PC-3 (cell line): ENCODE data around the gene CDC42SE2.

Experiments
- EZH2 ChIP-seq: fragments of 300-600 bp; sonication (generic); IDR thresholded peaks from one replicate; pipeline ENCODE4 v1.6.1; 2017; ENCODE audit warnings: antibody characterized with exemption, mild to moderate bottlenecking, low read length; ENCODE audit not compliant: unreplicated experiment
- EZH2phosphoT487 ChIP-seq: fragments of 300-600 bp; sonication (generic); IDR thresholded peaks from 2 replicates; pipeline ENCODE4 v1.6.1; 2018; ENCODE audit warnings: mild to moderate bottlenecking, antibody characterized with exemption, low read length, borderline replicate concordance
- TF ChIP-seq, protein P1 (sequence below): fragments of 300-600 bp; sonication (generic); conservative IDR thresholded peaks from 2 replicates; pipeline ENCODE4 v1.5.1; 2017; ENCODE audit warnings: antibody characterized with exemption, low read depth, mild to moderate bottlenecking, low read length

GRCh38 chr5:131353991-131354390 is 90.1 kb downstream of the CDC42SE2 start:
- TF ChIP-seq EZH2, result no peak
- TF ChIP-seq, protein P1, sequence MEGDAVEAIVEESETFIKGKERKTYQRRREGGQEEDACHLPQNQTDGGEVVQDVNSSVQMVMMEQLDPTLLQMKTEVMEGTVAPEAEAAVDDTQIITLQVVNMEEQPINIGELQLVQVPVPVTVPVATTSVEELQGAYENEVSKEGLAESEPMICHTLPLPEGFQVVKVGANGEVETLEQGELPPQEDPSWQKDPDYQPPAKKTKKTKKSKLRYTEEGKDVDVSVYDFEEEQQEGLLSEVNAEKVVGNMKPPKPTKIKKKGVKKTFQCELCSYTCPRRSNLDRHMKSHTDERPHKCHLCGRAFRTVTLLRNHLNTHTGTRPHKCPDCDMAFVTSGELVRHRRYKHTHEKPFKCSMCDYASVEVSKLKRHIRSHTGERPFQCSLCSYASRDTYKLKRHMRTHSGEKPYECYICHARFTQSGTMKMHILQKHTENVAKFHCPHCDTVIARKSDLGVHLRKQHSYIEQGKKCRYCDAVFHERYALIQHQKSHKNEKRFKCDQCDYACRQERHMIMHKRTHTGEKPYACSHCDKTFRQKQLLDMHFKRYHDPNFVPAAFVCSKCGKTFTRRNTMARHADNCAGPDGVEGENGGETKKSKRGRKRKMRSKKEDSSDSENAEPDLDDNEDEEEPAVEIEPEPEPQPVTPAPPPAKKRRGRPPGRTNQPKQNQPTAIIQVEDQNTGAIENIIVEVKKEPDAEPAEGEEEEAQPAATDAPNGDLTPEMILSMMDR, result no peak
- TF ChIP-seq EZH2phosphoT487, result no peak
